HEK293 (cell line): ENCODE measurements around the gene ISY1.
"Not testable (repeated sequence)": the region's sequence is repeated elsewhere in the genome, so short reads cannot be mapped to it uniquely, and the experiment has no call there.

Experiments
- CTCF ChIA-PET: fragments of 350-600 bp; formaldehyde crosslinking; extraction: SDS; loops from one replicate; lab custom pipeline; 2021; ENCODE audit warnings: antibody characterized with exemption; lab: Yijun Ruan, JAX
- POLR2A ChIA-PET: fragments of 300-600 bp; formaldehyde crosslinking; extraction: SDS; loops from one replicate; lab custom pipeline; 2020; ENCODE audit warnings: antibody characterized with exemption, inconsistent platforms; lab: Yijun Ruan, JAX
- H3K27ac ChIP-seq: fragments of 200-500 bp; sonication (Bioruptor generic); 2 replicates; pipeline ENCODE4 v1.5.1; 2014; ENCODE audit warnings: low read depth, low read length, control low read depth, inconsistent platforms; ENCODE audit errors: extremely low read depth
- H3K36me3 ChIP-seq, 2 experiments: fragments of 200-500 bp in 1 of 2; sonication (Bioruptor generic) in 1 of 2; 1 replicate in 1 of 2; 2 replicates in 1 of 2; pipeline ENCODE4 v1.5.1; 2014 to 2017; ENCODE audit warnings: inconsistent platforms in 2 of 2, low read length in 2 of 2; ENCODE audit not compliant: control insufficient read depth in 2 of 2, insufficient read depth in 1 of 2
- H3K4me1 ChIP-seq: fragments of 200-500 bp; sonication (Bioruptor generic); 2 replicates; pipeline ENCODE4 v1.5.1; 2014; ENCODE audit warnings: mild to moderate bottlenecking, low read length, inconsistent platforms; ENCODE audit not compliant: control insufficient read depth, insufficient read depth
- H3K4me3 ChIP-seq: 2 replicates; pipeline ENCODE4 v1.5.1; 2011; ENCODE audit warnings: low read depth, mild to moderate bottlenecking, control low read depth, low read length, moderate library complexity
- H3K9me3 ChIP-seq: fragments of 200-500 bp; sonication (Bioruptor generic); 2 replicates; pipeline ENCODE4 v1.5.1; 2014; ENCODE audit warnings: low read depth, low read length, inconsistent platforms; ENCODE audit not compliant: control insufficient read depth, insufficient read depth
- PRDM1 ChIP-seq: fragments of 450-650 bp; formaldehyde crosslinking; IDR thresholded peaks from 2 replicates; pipeline ENCODE4; 2016; ENCODE audit warnings: missing biosample characterization, missing genetic modification characterization
- SALL2 ChIP-seq: fragments of 450-650 bp; formaldehyde crosslinking; IDR thresholded peaks from 2 replicates; pipeline ENCODE4 v1.5.0; 2017; ENCODE audit warnings: missing biosample characterization, mild to moderate bottlenecking, missing genetic modification characterization, borderline replicate concordance
- SP3 ChIP-seq: fragments of 450-650 bp; formaldehyde crosslinking; IDR thresholded peaks from 2 replicates; pipeline ENCODE4 v1.5.1; 2016; ENCODE audit warnings: missing biosample characterization, missing genetic modification characterization
- ZBTB1 ChIP-seq: fragments of 450-650 bp; formaldehyde crosslinking; IDR thresholded peaks from 2 replicates; pipeline ENCODE4 v1.5.1; 2016; ENCODE audit warnings: missing biosample characterization, missing genetic modification characterization
- ZBTB26 ChIP-seq: fragments of 450-650 bp; formaldehyde crosslinking; optimal IDR thresholded peaks from 2 replicates; pipeline ENCODE3; 2016; ENCODE audit warnings: missing biosample characterization, mild to moderate bottlenecking, missing genetic modification characterization
- ZBTB7A ChIP-seq: fragments of 450-650 bp; formaldehyde crosslinking; IDR thresholded peaks from 2 replicates; pipeline ENCODE4 v1.5.1; 2016; ENCODE audit warnings: low read depth, missing biosample characterization, missing genetic modification characterization
- ZBTB8A ChIP-seq: fragments of 450-650 bp; formaldehyde crosslinking; IDR thresholded peaks from 2 replicates; pipeline ENCODE4 v1.5.1; 2016; ENCODE audit warnings: missing biosample characterization, missing genetic modification characterization
- ZNF140 ChIP-seq: fragments of 450-650 bp; formaldehyde crosslinking; IDR thresholded peaks from 2 replicates; pipeline ENCODE4 v1.5.1; 2016; ENCODE audit warnings: missing biosample characterization, missing genetic modification characterization
- ZNF146 ChIP-seq: fragments of 450-650 bp; formaldehyde crosslinking; IDR thresholded peaks from 2 replicates; pipeline ENCODE4 v1.5.1; 2016; ENCODE audit warnings: missing biosample characterization, missing genetic modification characterization
- ZNF23 ChIP-seq: fragments of 450-650 bp; formaldehyde crosslinking; IDR thresholded peaks from 2 replicates; pipeline ENCODE4 v1.5.1; 2016; ENCODE audit warnings: missing biosample characterization, missing genetic modification characterization, borderline replicate concordance
- ZNF302 ChIP-seq: fragments of 450-650 bp; formaldehyde crosslinking; IDR thresholded peaks from 2 replicates; pipeline ENCODE4 v1.5.1; 2016; ENCODE audit warnings: missing biosample characterization, missing genetic modification characterization, low read depth
- ZNF324 ChIP-seq: fragments of 450-650 bp; formaldehyde crosslinking; IDR thresholded peaks from 2 replicates; pipeline ENCODE4 v1.5.1; 2016; ENCODE audit warnings: missing biosample characterization, missing genetic modification characterization
- ZNF366 ChIP-seq: fragments of 450-650 bp; formaldehyde crosslinking; conservative IDR thresholded peaks from 2 replicates; pipeline ENCODE4 v1.5.1; 2016; ENCODE audit warnings: missing biosample characterization, missing genetic modification characterization
- ZNF549 ChIP-seq: fragments of 450-650 bp; IDR thresholded peaks from 2 replicates; pipeline ENCODE4 v1.5.1; 2018; ENCODE audit warnings: missing biosample characterization, missing genetic modification characterization, mild to moderate bottlenecking, inconsistent platforms, moderate library complexity
- ZNF555 ChIP-seq: fragments of 450-650 bp; formaldehyde crosslinking; conservative IDR thresholded peaks from 2 replicates; pipeline ENCODE4 v1.5.1; 2017; ENCODE audit warnings: missing biosample characterization, mild to moderate bottlenecking, missing genetic modification characterization, inconsistent platforms
- ZNF623 ChIP-seq: fragments of 450-650 bp; formaldehyde crosslinking; IDR thresholded peaks from 2 replicates; pipeline ENCODE4 v1.5.1; 2016; ENCODE audit warnings: missing biosample characterization, missing genetic modification characterization
- ZNF701 ChIP-seq: fragments of 450-650 bp; formaldehyde crosslinking; IDR thresholded peaks from 2 replicates; pipeline ENCODE4 v1.5.1; 2016; ENCODE audit warnings: missing biosample characterization, missing genetic modification characterization
- ZNF830 ChIP-seq: fragments of 450-650 bp; IDR thresholded peaks from 2 replicates; pipeline ENCODE4 v1.5.0; 2018; ENCODE audit warnings: missing biosample characterization, missing genetic modification characterization, low read depth, mild to moderate bottlenecking, moderate library complexity
- ZSCAN16 ChIP-seq: fragments of 450-650 bp; formaldehyde crosslinking; IDR thresholded peaks from 2 replicates; pipeline ENCODE4 v1.5.1; 2016; ENCODE audit warnings: missing biosample characterization, missing genetic modification characterization
- TF ChIP-seq, protein P1 (sequence below): fragments of 450-650 bp; formaldehyde crosslinking; IDR thresholded peaks from 2 replicates; pipeline ENCODE4 v1.5.1; 2016; ENCODE audit warnings: missing biosample characterization, missing genetic modification characterization

ISY1 gene

GRCh38 chr3:129173206-129173605 is 12.3 kb upstream of the ISY1 start:
- Histone ChIP-seq H3K4me3 (no peak overlapping the region), H3K4me1 (no peaks in the 10 kb centered on the region), H3K9me3 (no peaks in the 10 kb centered on the region), H3K36me3 (peaks cover 41 to 70% of the 10 kb centered on the region in 2 experiments), H3K27ac (no peak overlapping the region)
- TF ChIP-seq SP3 (tag by site-specific recombination) (no peak), ZSCAN16 (no peak)
- POLR2A ChIA-PET, result interaction anchor here (1.4 kb wide), 1 partner anchor 76 kb away, joined by 3 read pairs; the partner anchor contains the start of gene COPG1
- CTCF ChIA-PET, result interaction anchor here (0.9 kb wide), 1 partner anchor 72 kb away, joined by 3 read pairs; no protein-coding TSS in a partner anchor

DNA sequence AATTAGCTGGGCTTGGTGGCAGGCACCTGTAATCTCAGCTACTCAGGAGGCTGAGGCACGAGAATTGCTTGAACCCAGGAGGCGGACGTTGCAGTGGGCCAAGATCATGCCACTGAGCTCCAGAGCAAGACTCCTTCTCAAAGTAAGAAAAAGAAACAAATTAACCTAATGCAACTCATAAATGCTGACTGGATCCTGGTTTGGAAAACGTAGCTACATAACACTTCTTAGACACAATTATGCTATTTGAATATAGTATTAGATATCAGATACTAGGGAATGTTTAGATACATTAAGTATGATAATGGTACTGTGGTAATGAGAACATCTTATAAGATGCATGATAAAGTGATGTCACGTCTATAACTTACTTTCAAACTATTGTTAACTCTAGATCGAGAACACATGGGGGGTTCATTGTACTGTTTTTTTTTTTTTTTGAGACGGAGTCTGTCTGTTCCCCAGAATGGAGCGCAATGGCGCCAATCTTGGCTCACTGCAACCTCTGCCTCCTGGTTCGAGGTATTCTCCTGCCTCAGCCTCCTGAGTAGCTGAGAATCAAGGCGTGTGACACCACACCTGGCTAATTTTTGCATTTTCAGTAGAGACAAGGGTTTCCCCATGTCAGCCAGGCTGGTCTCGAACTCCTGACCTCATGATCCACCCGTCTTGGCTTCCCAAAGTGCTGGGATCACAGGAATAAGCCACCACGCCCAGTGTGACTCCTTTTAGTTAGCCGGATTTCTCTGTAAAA is 5.9 kb upstream of the ISY1 start:
- Histone ChIP-seq H3K36me3 (peaks cover 39 to 57% of the 10 kb centered on the region in 2 experiments), H3K27ac (no peak overlapping the region), H3K4me1 (no peaks in the 10 kb centered on the region), H3K9me3 (no peaks in the 10 kb centered on the region), H3K4me3 (no peak overlapping the region)
- TF ChIP-seq ZNF324 (tag by site-specific recombination), result no peak
- no peak for TF ChIP-seq ZNF830 (tag by site-specific recombination)
- TF ChIP-seq ZNF701 (tag by site-specific recombination), result no peak
- no peak for TF ChIP-seq ZNF623
- no peak for TF ChIP-seq ZNF146 (tag by site-specific recombination)
- no peak for TF ChIP-seq PRDM1 (tag by site-specific recombination)
- no peak for TF ChIP-seq ZNF302 (tag by site-specific recombination)
- no peak for TF ChIP-seq ZNF366 (tag by site-specific recombination)
- TF ChIP-seq ZBTB7A (tag by site-specific recombination), result no peak
- TF ChIP-seq SALL2 (tag by site-specific recombination), result no peak
- TF ChIP-seq ZBTB1 (tag by site-specific recombination), result no peak
- no peak for TF ChIP-seq ZBTB26 (tag by site-specific recombination)
- TF ChIP-seq ZNF555 (tag by site-specific recombination), result no peak
- TF ChIP-seq ZNF140 (tag by site-specific recombination), result no peak
- TF ChIP-seq, protein P1, sequence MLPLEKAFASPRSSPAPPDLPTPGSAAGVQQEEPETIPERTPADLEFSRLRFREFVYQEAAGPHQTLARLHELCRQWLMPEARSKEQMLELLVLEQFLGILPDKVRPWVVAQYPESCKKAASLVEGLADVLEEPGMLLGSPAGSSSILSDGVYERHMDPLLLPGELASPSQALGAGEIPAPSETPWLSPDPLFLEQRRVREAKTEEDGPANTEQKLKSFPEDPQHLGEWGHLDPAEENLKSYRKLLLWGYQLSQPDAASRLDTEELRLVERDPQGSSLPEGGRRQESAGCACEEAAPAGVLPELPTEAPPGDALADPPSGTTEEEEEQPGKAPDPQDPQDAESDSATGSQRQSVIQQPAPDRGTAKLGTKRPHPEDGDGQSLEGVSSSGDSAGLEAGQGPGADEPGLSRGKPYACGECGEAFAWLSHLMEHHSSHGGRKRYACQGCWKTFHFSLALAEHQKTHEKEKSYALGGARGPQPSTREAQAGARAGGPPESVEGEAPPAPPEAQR (tag by site-specific recombination), result no peak
- no peak for TF ChIP-seq ZBTB8A (tag by site-specific recombination)
- no peak for TF ChIP-seq ZNF549 (tag by site-specific recombination)
- no peak for TF ChIP-seq ZNF23 (tag by site-specific recombination)
- ChIA-PET CTCF (interaction anchor here (0.7 kb wide), 1 partner anchor 79 kb away, joined by 4 read pairs; no protein-coding TSS in a partner anchor), POLR2A (interaction anchor here (0.7 kb wide), 1 partner anchor 17 kb away, joined by 3 read pairs; no protein-coding TSS in a partner anchor)

- H3K9me3 ChIP-seq, H3K4me1 ChIP-seq, H3K4me3 ChIP-seq, POLR2A ChIA-PET, CTCF ChIA-PET, H3K27ac ChIP-seq: not testable (repeated sequence)
- H3K36me3 ChIP-seq, result peaks cover 33 to 45% of the 10 kb centered on the region in 2 experiments
These were observed 4.7 kb upstream of the ISY1 start for GRCh38 chr3:129165594-129165993.
